NCI-H510A (cell line): ENCODE results near the gene SNAP91.

Experiments
- DNase-seq: peaks from one replicate; lab custom pipeline; 2025; lab: John Stamatoyannopoulos, UW

SNAP91 gene

DNA sequence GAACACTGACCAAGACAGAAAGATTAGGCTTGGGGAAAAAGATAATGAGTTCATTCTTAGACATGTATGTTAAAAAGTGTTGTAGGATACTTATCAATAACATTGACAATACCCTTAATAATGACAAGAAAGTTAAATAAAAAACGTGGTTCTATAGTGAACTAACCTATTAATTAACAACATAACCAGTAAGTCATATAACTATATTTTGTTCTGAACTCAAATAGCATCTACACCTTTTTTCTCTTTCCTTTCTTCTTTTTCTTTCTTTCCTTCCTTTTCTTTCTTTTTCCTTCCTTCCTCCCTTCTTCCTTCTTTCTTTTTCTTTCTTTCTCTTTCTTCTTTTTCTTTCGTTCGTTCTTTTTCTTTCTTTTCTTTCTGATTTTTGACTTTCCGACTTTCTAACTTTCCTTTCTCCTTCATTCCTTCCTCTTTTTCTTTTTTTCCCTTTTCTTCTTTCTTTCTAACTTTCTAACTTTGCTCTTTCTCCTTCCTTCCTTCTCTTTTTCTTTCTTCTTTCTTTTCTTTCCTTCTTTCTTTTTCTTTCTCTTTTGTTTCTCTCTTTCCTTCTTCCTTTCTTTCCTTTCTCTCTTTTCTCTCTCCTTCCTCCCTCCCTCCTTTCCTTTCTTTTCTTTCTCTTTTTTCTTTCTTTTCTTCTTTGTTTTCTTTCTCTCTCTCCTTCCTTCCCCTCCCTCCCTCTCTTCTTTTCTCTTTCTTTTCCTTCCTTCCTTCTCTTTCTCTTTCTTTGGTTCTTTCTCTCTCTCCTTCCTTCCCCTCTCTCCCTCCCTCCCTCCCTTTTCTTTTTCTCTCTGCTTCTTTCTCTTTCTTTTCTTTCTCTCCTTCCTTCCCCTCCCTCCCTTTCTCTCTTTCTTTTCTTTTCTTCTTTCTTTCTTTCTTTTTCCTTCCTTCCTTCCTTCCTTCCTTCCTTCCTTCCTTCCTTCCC, 172.0 kb downstream of the SNAP91 start:
- DNase-seq: no peak

DNA sequence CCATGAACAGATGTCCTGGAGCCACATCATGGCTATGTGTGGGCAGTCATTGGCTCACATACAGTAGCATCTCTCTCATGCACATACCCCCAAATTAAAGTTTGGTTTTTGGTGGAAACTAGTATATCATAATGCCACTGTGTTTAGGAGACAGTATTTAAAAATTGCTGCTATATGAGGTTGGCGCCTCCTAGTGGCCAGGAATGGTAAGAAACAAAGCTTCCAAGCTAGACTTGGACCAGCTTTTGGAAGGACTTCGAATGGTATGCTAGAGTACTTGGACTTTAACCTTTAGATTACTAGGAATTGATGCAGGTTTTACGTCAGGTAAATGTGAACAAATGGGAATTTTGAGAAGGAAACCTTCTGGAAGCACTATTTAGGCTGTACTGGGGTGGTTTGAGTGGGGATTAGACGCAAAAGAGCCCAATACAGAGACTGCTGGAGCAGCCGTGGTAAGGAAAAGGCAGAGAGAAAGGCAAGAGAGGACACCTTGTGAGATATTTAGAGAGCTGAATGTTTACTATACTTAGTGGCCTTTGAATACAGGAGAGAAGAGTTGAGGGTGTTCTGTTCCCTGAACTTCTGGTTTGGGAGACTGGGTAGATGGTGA, 172.8 kb downstream of the SNAP91 start:
- no peak for DNase-seq

DNA sequence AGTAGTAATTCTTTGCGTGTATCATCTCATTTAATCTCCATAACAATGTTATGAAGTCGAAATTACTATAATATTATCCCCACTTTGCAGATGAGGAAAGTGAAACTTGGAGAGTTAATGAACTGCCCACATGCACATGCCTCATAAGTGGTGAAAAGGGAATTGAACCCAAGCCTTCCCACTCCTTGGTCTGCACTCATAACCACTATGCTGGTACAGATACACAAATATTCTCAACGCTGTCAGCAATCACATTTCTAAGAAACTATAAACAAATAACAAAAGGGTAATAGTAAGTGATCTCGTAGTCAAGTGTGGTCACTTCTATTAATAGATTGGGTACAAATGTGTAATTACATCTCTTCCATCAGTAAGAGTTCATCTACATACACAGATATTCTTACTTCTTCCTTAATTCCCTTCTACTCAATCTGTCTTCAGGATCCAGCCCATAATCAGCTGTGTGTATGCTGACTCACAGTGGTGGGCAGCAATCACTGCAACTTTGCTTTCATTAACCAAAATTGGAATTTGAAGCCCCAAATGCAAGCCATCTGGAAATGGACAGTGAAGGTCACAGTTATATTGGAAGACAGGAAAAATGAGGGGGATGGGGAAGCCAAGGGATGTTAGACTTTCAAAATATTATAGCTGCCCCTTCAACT, 190.0 kb downstream of the SNAP91 start:
- no peak for DNase-seq

- DNase-seq: no peak
Observed at GRCh38 chr6:83517500-83517899, 191.4 kb downstream of the SNAP91 start.

- no peak for DNase-seq
Observed at GRCh38 chr6:83514866-83515466, 193.9 kb downstream of the SNAP91 start.

DNA sequence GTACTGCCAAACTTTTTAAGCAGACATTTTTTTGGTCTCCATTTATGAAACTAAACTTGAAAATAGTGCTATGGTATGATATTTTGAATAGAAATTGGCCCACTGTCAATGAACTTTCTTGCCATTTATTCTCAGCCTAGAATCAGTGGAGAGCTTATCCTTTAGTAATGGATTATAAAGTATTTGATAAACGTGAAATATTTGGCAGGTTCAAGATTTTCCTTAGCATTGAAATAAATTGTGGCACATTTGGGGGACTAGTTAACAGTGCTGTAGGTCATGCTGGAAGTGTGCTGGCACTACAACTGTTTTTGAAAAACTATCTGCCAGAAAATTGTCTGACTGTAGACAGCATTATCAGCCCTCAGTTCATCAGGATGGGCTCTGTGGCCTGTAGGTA, 194.4 kb downstream of the SNAP91 start:
- no peak for DNase-seq

DNA sequence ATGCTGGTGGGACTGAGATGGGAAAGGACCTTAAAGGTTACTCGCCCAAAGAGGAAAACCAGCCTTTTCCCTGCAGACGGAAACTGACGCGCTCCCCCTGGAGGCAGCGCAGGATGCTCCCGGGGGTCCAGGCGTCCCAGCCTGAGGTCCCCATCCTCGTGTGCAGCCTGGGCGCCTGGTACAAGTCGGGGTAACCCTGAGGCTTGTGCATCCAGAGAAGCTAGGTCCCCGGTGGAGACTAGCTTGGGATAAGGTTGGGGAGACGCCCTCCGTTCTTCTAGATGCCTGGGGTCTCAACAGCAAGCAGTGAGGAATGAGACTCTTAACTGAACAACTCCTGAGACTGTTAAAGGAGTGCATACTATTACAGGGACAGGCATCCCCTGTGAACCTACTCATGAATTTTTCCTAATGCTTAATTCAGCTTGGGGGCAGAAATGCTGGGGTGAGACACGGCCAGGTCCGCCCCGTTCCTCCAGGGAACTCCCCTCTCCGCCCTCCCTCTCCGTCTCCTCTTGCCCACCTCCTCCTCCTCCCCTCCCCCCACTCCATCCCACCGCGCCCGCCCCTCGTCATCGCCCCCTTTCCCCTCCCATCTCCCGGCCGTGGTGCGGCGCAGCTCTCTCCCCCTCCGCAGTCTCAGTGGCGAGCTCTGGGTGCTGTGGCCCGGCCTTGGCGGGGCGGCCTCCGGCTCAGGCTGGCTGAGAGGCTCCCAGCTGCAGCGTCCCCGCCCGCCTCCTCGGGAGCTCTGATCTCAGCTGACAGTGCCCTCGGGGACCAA, 196.8 kb downstream of the SNAP91 start, which contains the start of gene PRSS35:
Gene PRSS35, plus strand, starts transcription at position 634 of the 781 bp plus-strand sequence. CDS start 10,908 bp downstream, outside the sequence.
- no peak for DNase-seq

- DNase-seq: no peak
Observed at GRCh38 chr6:83511266-83511665, 197.6 kb downstream of the SNAP91 start.

DNA sequence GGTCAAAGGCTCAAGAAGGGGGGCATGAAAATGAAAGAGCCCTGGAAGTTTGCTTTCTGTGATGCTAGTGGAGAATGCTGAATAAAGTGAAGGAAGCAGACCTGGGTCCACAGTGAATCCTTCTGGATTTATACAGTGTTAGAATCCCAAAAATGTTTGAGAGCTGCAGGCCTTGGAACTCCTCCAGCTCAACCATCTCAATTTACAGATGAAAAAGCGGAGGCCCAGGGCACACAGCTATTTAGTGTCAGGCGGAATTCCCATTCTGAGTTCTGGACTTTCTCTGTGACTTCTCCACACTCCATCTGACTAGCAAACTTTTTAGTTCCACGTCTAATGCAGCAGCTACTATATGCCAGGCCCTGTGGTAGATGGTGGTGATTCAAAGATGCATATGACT, 198.1 kb downstream of the SNAP91 start:
- DNase-seq: no peak

GRCh38 chr6:83509441-83509840, 199.5 kb downstream of the SNAP91 start:
- no peak for DNase-seq

DNA sequence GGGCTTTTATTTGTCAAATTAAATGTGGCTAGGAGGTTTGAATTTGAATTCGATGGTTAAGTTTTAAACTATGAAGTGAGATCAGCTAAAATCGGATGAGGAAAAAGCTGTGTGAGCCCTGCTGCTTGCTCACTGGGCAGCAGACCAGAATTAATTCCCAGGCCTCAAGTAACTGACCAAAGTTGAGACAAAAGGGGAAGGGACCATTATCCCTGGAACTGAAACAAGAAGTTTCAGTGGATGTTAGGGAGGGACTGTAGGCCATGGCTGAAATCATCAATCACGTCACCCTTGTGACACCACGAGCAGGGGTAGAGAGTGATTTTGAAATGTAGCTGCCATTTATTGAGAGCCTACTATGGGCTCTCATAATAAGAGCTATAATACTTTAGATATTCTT, 203.5 kb downstream of the SNAP91 start:
- DNase-seq: no peak
